ENCODE data around the gene SORCS2.

- TF ChIP-seq CTCF (IDR thresholded peaks at IDR 0.05; ENCODE audit: low read depth, low read length, poor library complexity, severe bottlenecking) (no peak), EZH2phosphoT487 (IDR thresholded peaks at IDR 0.05; ENCODE audit: borderline replicate concordance, low read length) (no peak)
Observed at GRCh38 chr4:7302781-7303404, 110.6 kb downstream of the SORCS2 start.

Data from DOHH2 (cell line).